ENCODE data around the gene MTR. TPM values are rescaled to one million over a fixed set of nuclear protein-coding genes. Genes with fewer than 3 reads are reported as not detected.

MTR gene
- total and polyA plus RNA-seq, 9 of the 15 experiments (the other 6 are each of a cell fraction or from before 2014, with no cell fraction given), result 3.4 to 44.3 (median 20.3) TPM

GRCh38 chr1:236950365-236950764 is 155.3 kb downstream of the MTR start:
- Histone ChIP-seq H3K4me2 (ENCODE audit: insufficient read depth, low read length) (no peak overlapping the region), H3K9me1 (ENCODE audit: control insufficient read depth, insufficient read depth, low read length) (no peaks in the 10 kb centered on the region), H3K4me1 (replicated peaks in 1 of 2; ENCODE audit: control insufficient read depth in 2 of 2, insufficient read depth in 2 of 2, low read length in 2 of 2) (no peaks in the 10 kb centered on the region; a peak in 1 of 5 replicates), H4K20me1 (replicated peaks; ENCODE audit: control insufficient read depth, insufficient read depth, low read length) (no peaks in the 10 kb centered on the region), H3K36me3 (ENCODE audit: control insufficient read depth, insufficient read depth, low read length) (no peaks in the 10 kb centered on the region), H2AFZ (ENCODE audit: low read depth, low read length) (no peak overlapping the region), H3K27ac (ENCODE audit: extremely low read depth, low read depth, low read length) (no peak overlapping the region), H3K9me3 (replicated peaks; ENCODE audit: control insufficient read depth, insufficient read depth, low read depth, low read length) (no peaks in the 10 kb centered on the region), H3K79me2 (ENCODE audit: control insufficient read depth, insufficient read depth, low read length) (no peaks in the 10 kb centered on the region), H3K27me3 (ENCODE audit: control insufficient read depth in 2 of 2, insufficient read depth in 2 of 2, low read length in 2 of 2) (peaks cover 31 to 46% of the 10 kb centered on the region in 2 experiments), H3K9ac (ENCODE audit: insufficient read depth in 1 of 2, low read depth in 2 of 2, low read length in 2 of 2) (no peak overlapping the region), H3K4me3 (no peak overlapping the region)
- DNase-seq (ENCODE audit: extremely low read depth in 1 of 4, low spot score in 3 of 4) (no peak), FAIRE-seq (no peak), ATAC-seq (no peak)
- ChIA-PET POLR2A (interaction anchor here (0.5 to 0.9 kb wide), 2 partner anchors 9 to 1130 kb away, joined by 3 to 4 read pairs; no protein-coding TSS in a partner anchor), CTCF (ENCODE audit: low intra/inter-chr PET ratio) (no interaction called here)
- BruUV-seq (replicated peaks), result no TSS peak
- intact Hi-C loops (cut with micrococcal nuclease) (loop anchor here (5.0 kb wide), 1 partner anchor 437 kb away; no protein-coding TSS in a partner anchor), in situ Hi-C loops (cut with MboI) (no loop called here)
- WGBS (ENCODE audit: insufficient coverage, low coverage, missing lambda C conversion rate), result 0% methylated on average over 5 of the region's 5 CpGs
- TF ChIP-seq ZNF592 (IDR thresholded peaks at IDR 0.05), result no peak
- TF ChIP-seq HNRNPUL1 (IDR thresholded peaks at IDR 0.05; ENCODE audit: low read length), result no peak
- no peak for TF ChIP-seq DACH1 (IDR thresholded peaks at IDR 0.05; ENCODE audit: partially characterized antibody)

Data from K562 (cell line).